ENCODE measurements around the gene GDF10.

DNA sequence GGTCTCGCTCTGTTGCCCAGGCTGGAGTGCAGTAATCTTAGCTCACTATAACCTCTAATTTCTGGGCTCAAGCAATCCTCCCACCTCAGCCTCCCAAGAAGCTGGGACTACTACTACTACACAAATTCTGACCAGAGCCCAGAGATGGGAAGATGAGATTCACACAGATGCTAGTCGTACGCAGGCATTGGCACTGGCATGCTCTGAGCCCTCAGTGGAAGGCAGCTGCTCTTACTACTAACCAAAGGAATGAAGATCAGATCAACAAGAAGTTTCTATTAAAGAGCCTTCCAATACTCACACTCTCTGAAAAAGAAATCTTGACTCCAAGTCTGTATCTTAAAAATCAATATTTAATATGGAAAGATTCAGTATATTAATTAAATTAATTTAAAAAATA lies 32.9 kb downstream of the GDF10 start:
- TF ChIP-seq, protein P1, sequence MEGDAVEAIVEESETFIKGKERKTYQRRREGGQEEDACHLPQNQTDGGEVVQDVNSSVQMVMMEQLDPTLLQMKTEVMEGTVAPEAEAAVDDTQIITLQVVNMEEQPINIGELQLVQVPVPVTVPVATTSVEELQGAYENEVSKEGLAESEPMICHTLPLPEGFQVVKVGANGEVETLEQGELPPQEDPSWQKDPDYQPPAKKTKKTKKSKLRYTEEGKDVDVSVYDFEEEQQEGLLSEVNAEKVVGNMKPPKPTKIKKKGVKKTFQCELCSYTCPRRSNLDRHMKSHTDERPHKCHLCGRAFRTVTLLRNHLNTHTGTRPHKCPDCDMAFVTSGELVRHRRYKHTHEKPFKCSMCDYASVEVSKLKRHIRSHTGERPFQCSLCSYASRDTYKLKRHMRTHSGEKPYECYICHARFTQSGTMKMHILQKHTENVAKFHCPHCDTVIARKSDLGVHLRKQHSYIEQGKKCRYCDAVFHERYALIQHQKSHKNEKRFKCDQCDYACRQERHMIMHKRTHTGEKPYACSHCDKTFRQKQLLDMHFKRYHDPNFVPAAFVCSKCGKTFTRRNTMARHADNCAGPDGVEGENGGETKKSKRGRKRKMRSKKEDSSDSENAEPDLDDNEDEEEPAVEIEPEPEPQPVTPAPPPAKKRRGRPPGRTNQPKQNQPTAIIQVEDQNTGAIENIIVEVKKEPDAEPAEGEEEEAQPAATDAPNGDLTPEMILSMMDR (IDR thresholded peaks at IDR 0.05): no peak
- TF ChIP-seq EZH2phosphoT487 (IDR thresholded peaks at IDR 0.05; ENCODE audit: borderline replicate concordance, low read depth): no peak
- TF ChIP-seq SMC3 (IDR thresholded peaks at IDR 0.05; ENCODE audit: low read depth, low read length): no peak
- no peak for TF ChIP-seq RAD21 (IDR thresholded peaks at IDR 0.05; ENCODE audit: low read length)
- TF ChIP-seq, protein P2, sequence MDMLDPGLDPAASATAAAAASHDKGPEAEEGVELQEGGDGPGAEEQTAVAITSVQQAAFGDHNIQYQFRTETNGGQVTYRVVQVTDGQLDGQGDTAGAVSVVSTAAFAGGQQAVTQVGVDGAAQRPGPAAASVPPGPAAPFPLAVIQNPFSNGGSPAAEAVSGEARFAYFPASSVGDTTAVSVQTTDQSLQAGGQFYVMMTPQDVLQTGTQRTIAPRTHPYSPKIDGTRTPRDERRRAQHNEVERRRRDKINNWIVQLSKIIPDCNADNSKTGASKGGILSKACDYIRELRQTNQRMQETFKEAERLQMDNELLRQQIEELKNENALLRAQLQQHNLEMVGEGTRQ (IDR thresholded peaks at IDR 0.05; ENCODE audit: borderline replicate concordance, low read depth, low read length): no peak
- TF ChIP-seq, protein P3, sequence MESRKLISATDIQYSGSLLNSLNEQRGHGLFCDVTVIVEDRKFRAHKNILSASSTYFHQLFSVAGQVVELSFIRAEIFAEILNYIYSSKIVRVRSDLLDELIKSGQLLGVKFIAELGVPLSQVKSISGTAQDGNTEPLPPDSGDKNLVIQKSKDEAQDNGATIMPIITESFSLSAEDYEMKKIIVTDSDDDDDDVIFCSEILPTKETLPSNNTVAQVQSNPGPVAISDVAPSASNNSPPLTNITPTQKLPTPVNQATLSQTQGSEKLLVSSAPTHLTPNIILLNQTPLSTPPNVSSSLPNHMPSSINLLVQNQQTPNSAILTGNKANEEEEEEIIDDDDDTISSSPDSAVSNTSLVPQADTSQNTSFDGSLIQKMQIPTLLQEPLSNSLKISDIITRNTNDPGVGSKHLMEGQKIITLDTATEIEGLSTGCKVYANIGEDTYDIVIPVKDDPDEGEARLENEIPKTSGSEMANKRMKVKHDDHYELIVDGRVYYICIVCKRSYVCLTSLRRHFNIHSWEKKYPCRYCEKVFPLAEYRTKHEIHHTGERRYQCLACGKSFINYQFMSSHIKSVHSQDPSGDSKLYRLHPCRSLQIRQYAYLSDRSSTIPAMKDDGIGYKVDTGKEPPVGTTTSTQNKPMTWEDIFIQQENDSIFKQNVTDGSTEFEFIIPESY (IDR thresholded peaks at IDR 0.05; ENCODE audit: borderline replicate concordance, low read depth): no peak
- TF ChIP-seq, protein P4, sequence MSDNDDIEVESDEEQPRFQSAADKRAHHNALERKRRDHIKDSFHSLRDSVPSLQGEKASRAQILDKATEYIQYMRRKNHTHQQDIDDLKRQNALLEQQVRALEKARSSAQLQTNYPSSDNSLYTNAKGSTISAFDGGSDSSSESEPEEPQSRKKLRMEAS (IDR thresholded peaks at IDR 0.05; ENCODE audit: low read depth): no peak
- no peak for TF ChIP-seq POLR2AphosphoS5 (IDR thresholded peaks at IDR 0.05; ENCODE audit: low read depth, low read length)
- no peak for TF ChIP-seq TAF1 (IDR thresholded peaks at IDR 0.05; ENCODE audit: borderline replicate concordance, low read depth, low read length)
- TF ChIP-seq RCOR1 (IDR thresholded peaks at IDR 0.05; ENCODE audit: low read length): no peak
- no peak for TF ChIP-seq FOXM1 (IDR thresholded peaks at IDR 0.05; ENCODE audit: low read depth)
- no peak for TF ChIP-seq GABPA (IDR thresholded peaks at IDR 0.05; ENCODE audit: low read depth)
- no peak for TF ChIP-seq YY1 (IDR thresholded peaks at IDR 0.05; ENCODE audit: low read depth)
